Activated B cell treated with CpG ODN at 0.5 μM for 24 hours (primary cell): ENCODE measurements around the gene ARHGAP21. TPM values are rescaled to one million over a fixed set of nuclear protein-coding genes. Genes with fewer than 3 reads are reported as not detected.

Experiments used
- ATAC-seq: fragments of 200-7000 bp; cut with Tn5 transposase; one replicate; pipeline ENCODE4 v1.10.0; 2021; ENCODE audit warnings: low read depth, mild to moderate bottlenecking, moderate library complexity
- CTCF ChIA-PET: fragments of 350-600 bp; sonication (Branson Sonifier 250); formaldehyde crosslinking; loops from one replicate; lab custom pipeline; 2021; ENCODE audit warnings: antibody characterized with exemption; lab: Charles Lee
- POLR2A ChIA-PET: fragments of 350-600 bp; sonication (Branson Sonifier 250); formaldehyde crosslinking; loops from one replicate; lab custom pipeline; 2021; ENCODE audit warnings: antibody characterized with exemption; lab: Charles Lee
- DNase-seq: peaks from one replicate; pipeline ENCODE4 v3.0.0; 2022
- H3K27ac Mint-ChIP-seq: one replicate; pipeline ENCODE4 v1.8.0; 2020; ENCODE audit warnings: mixed read lengths
- H3K27me3 Mint-ChIP-seq: one replicate; pipeline ENCODE4 v1.8.0; 2021; ENCODE audit warnings: mixed read lengths
- H3K36me3 Mint-ChIP-seq: one replicate; pipeline ENCODE4 v1.8.0; 2021; ENCODE audit warnings: low read depth, mixed read lengths
- H3K4me1 Mint-ChIP-seq: one replicate; pipeline ENCODE4 v1.8.0; 2021; ENCODE audit warnings: mixed read lengths
- H3K4me3 Mint-ChIP-seq: one replicate; pipeline ENCODE4 v1.8.0; 2020; ENCODE audit warnings: mild to moderate bottlenecking, mixed read lengths
- H3K9me3 Mint-ChIP-seq: one replicate; pipeline ENCODE4 v1.8.0; 2020; ENCODE audit warnings: mixed read lengths
- CTCF ChIP-seq: fragments of 200-600 bp; IDR thresholded peaks from one replicate; pipeline ENCODE4 v1.8.0; 2022; ENCODE audit warnings: antibody characterized with exemption, mild to moderate bottlenecking
- intact Hi-C: fragments of 100-400 bp; cut with micrococcal nuclease; formaldehyde crosslinking; loops from one replicate; pipeline ENCODE4 v1.15.1; 2024
- total RNA-seq: library from RNA; stranded (reverse); gene quantifications from 2 replicates; pipeline ENCODE4 v1.2.3, GENCODE V29; 2022

Gene ARHGAP21
- total RNA-seq, 1 donor from 2014 or later = 20.8 TPM

- ATAC-seq = no peak
- CTCF ChIA-PET = no interaction called here
Measured at GRCh38 chr10:24700948-24701347, 22.7 kb downstream of the ARHGAP21 start.

GRCh38 chr10:24698270-24698669 lies 25.4 kb downstream of the ARHGAP21 start:
- Mint-ChIP-seq H3K36me3 (no peaks in the 10 kb centered on the region), H3K4me1 (peaks cover 3% of the 10 kb centered on the region), H3K27ac (no peak overlapping the region), H3K4me3 (no peak overlapping the region), H3K9me3 (no peaks in the 10 kb centered on the region), H3K27me3 (no peaks in the 10 kb centered on the region)
- intact Hi-C loops = no loop called here
- CTCF ChIA-PET = no interaction called here
- ATAC-seq (no peak), DNase-seq (no peak)
- POLR2A ChIA-PET = no interaction called here
- TF ChIP-seq CTCF = no peak

More at GRCh38 chr10:24700948-24701347, 22.7 kb downstream of the ARHGAP21 start:
- no peak for TF ChIP-seq CTCF
- Mint-ChIP-seq H3K9me3 (no peaks in the 10 kb centered on the region), H3K36me3 (no peaks in the 10 kb centered on the region), H3K4me1 (peaks cover 3% of the 10 kb centered on the region), H3K27me3 (no peaks in the 10 kb centered on the region), H3K4me3 (no peak overlapping the region), H3K27ac (no peak overlapping the region)
- intact Hi-C loops = no loop called here
- DNase-seq = no peak
- POLR2A ChIA-PET = no interaction called here

GRCh38 chr10:24697080-24697479 lies 26.6 kb downstream of the ARHGAP21 start:
- DNase-seq (no peak), ATAC-seq (no peak)
- CTCF ChIA-PET = no interaction called here
- intact Hi-C loops = no loop called here
- peaks cover 3% of the 10 kb centered on the region for H3K4me1 Mint-ChIP-seq
- TF ChIP-seq CTCF = no peak
- H3K27ac Mint-ChIP-seq = no peak overlapping the region
- POLR2A ChIA-PET = no interaction called here
- H3K27me3 Mint-ChIP-seq = no peaks in the 10 kb centered on the region
- no peaks in the 10 kb centered on the region for H3K36me3 Mint-ChIP-seq
- H3K9me3 Mint-ChIP-seq = no peaks in the 10 kb centered on the region
- H3K4me3 Mint-ChIP-seq = no peak overlapping the region

- H3K4me1 Mint-ChIP-seq = no peaks in the 10 kb centered on the region
- no peak for TF ChIP-seq CTCF
- no peaks in the 10 kb centered on the region for H3K9me3 Mint-ChIP-seq
- no peak overlapping the region for H3K4me3 Mint-ChIP-seq
- no peaks in the 10 kb centered on the region for H3K27me3 Mint-ChIP-seq
- DNase-seq (no peak), ATAC-seq (no peak)
- POLR2A ChIA-PET = no interaction called here
- intact Hi-C loops = no loop called here
- no peak overlapping the region for H3K27ac Mint-ChIP-seq
- no peaks in the 10 kb centered on the region for H3K36me3 Mint-ChIP-seq
- CTCF ChIA-PET = interaction anchor here (0.6 kb wide), 1 partner anchor 47 kb away, joined by 4 read pairs; no protein-coding TSS in a partner anchor
Measured at GRCh38 chr10:24695452-24695851, 28.2 kb downstream of the ARHGAP21 start.

- Mint-ChIP-seq H3K4me3 (no peak overlapping the region), H3K4me1 (no peaks in the 10 kb centered on the region), H3K27me3 (no peaks in the 10 kb centered on the region), H3K27ac (no peak overlapping the region), H3K9me3 (no peaks in the 10 kb centered on the region), H3K36me3 (no peaks in the 10 kb centered on the region)
- ChIA-PET POLR2A (interaction anchor here (0.5 kb wide), 1 partner anchor 8 kb away, joined by 5 read pairs; no protein-coding TSS in a partner anchor), CTCF (no interaction called here)
- intact Hi-C loops = no loop called here
- no peak for ATAC-seq
- no peak for DNase-seq
- no peak for TF ChIP-seq CTCF
Measured at GRCh38 chr10:24694086-24694485, 29.6 kb downstream of the ARHGAP21 start.
